GM12873 (cell line): ENCODE measurements around the gene RNASE13.

Source experiments
- TF ChIP-seq, protein P1 (sequence below): IDR thresholded peaks from 2 replicates; pipeline ENCODE4 v1.5.1; 2012; ENCODE audit warnings: low read depth, mild to moderate bottlenecking, moderate library complexity, low read length, control low read depth; ENCODE audit not compliant: insufficient read depth; ENCODE audit errors: missing control alignments

Gene RNASE13

GRCh38 chr14:21039585-21040369 lies 5.2 kb upstream of the RNASE13 start:
- TF ChIP-seq, protein P1, sequence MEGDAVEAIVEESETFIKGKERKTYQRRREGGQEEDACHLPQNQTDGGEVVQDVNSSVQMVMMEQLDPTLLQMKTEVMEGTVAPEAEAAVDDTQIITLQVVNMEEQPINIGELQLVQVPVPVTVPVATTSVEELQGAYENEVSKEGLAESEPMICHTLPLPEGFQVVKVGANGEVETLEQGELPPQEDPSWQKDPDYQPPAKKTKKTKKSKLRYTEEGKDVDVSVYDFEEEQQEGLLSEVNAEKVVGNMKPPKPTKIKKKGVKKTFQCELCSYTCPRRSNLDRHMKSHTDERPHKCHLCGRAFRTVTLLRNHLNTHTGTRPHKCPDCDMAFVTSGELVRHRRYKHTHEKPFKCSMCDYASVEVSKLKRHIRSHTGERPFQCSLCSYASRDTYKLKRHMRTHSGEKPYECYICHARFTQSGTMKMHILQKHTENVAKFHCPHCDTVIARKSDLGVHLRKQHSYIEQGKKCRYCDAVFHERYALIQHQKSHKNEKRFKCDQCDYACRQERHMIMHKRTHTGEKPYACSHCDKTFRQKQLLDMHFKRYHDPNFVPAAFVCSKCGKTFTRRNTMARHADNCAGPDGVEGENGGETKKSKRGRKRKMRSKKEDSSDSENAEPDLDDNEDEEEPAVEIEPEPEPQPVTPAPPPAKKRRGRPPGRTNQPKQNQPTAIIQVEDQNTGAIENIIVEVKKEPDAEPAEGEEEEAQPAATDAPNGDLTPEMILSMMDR, result peak; percentile 69

- TF ChIP-seq, protein P1, result no peak
Measured at GRCh38 chr14:21038441-21039422, 4.1 kb upstream of the RNASE13 start.

DNA sequence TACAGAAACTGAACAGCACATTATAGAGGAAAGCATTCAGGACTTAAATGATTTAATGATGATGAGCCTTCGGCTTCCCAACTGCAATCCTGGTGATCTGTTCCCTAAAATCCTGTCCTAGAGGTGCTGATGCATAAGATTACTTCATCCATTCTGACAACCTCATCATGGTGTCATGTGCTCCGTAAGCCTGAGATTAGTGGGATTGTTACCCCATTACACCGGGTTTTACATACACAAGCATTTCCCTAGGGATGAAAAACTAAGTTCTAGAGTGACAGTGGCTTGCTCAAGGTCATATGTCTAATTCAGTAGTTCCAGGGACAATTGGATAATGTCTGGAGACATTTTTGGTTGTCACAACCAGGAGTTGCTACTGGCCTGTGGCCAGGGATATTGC lies 2.5 kb upstream of the RNASE13 start:
- TF ChIP-seq, protein P1, result no peak

DNA sequence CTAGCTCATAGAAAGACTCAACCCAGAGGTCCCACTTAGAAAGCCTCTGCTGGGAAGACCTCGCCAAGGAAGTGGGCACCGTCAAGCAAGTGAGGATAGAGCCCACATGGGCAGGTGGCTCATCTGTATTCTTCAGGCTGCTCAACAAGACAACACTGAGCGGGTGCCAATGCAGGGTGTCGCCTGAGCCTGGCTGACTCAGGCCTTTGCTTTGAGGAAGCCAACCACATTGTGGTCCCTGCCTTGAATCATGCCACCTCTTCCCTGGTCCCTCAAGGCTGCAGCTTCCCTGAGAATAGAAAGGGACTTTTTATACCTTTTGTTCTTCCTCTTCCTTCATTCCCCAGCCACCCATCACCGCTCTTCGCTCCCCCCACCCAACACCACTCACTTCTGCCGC lies 2.1 kb upstream of the RNASE13 start:
- TF ChIP-seq, protein P1, result no peak

- TF ChIP-seq, protein P1, result no peak
Measured at GRCh38 chr14:21033133-21033698, 1.4 kb downstream of the RNASE13 start.

DNA sequence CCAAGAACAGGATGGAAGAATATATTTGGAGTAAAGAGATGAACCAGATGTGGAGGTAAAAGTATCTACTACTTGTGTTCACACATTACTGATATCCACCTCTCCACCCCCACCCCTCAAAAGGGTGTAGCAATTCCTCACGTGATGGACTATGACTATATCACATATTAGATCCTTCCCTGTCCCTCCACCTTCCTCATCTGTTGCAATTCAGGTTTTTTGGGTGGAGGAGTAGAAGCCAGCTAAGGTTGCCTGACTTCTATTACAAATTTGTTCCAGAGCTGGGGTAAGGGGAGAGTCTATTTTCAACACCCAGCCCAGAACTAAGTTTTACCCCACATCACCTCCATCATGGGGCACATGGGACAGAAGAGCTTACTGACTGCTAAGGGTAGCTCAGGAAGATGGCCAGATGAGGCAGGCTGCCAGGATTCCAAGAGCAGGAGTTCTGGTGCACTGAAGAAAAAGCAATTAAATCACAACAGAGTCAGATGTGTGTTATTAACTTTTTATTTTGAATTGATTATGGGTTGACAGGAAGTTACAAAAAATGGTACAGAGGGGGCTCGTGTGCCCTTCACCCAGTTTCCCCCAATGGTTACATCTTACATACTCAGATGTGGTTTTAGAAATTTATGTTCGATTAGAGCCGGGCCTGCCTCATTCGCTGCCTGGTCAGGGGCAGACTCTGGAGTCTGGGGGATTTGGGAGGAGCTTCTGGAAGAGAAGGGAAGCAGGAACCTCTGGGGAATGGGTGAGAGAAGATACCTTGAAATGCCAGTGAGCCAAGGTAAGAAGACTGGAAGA lies 2.1 kb downstream of the RNASE13 start:
- TF ChIP-seq, protein P1, result no peak
